ENCODE data around the gene SLC35E2B.
"Not testable (repeated sequence)": the region's sequence is repeated elsewhere in the genome, so short reads cannot be mapped to it uniquely, and the experiment has no call there.

Gene SLC35E2B

GRCh38 chr1:1665815-1666251 is 26.8 kb downstream of the SLC35E2B start:
- Mint-ChIP-seq H3K4me1 (no peaks in the 10 kb centered on the region), H3K9me3 (no peaks in the 10 kb centered on the region), H3K27ac (no peak overlapping the region), H3K27me3 (ENCODE audit: low read depth, poor library complexity) (no peaks in the 10 kb centered on the region), H3K4me3 (no peak overlapping the region), H3K36me3 (ENCODE audit: low read depth) (peaks cover 9% of the 10 kb centered on the region)
- TF ChIP-seq CTCF (IDR thresholded peaks at IDR 0.05), result peak; percentile 47
- peak; percentile 55 for DNase-seq

GRCh38 chr1:1664941-1665814 is 27.4 kb downstream of the SLC35E2B start:
- peak overlapping the region; percentile 57 for H3K27ac Mint-ChIP-seq
- no peak overlapping the region for H3K4me3 Mint-ChIP-seq
- H3K27me3 Mint-ChIP-seq (ENCODE audit: low read depth, poor library complexity), result no peaks in the 10 kb centered on the region
- TF ChIP-seq CTCF (IDR thresholded peaks at IDR 0.05), result no peak
- H3K36me3 Mint-ChIP-seq (ENCODE audit: low read depth), result peaks cover 9% of the 10 kb centered on the region
- no peaks in the 10 kb centered on the region for H3K4me1 Mint-ChIP-seq
- DNase-seq, result no peak
- H3K9me3 Mint-ChIP-seq, result no peaks in the 10 kb centered on the region

- H3K4me1 Mint-ChIP-seq; H3K27me3 Mint-ChIP-seq (ENCODE audit: low read depth, poor library complexity); DNase-seq; H3K27ac Mint-ChIP-seq; H3K4me3 Mint-ChIP-seq; H3K36me3 Mint-ChIP-seq (ENCODE audit: low read depth); H3K9me3 Mint-ChIP-seq: not testable (repeated sequence)
These were observed 28.3 kb downstream of the SLC35E2B start for GRCh38 chr1:1664318-1664717.

- not testable (repeated sequence) for H3K9me3 Mint-ChIP-seq; H3K4me1 Mint-ChIP-seq; H3K27ac Mint-ChIP-seq; H3K27me3 Mint-ChIP-seq (ENCODE audit: low read depth, poor library complexity); H3K4me3 Mint-ChIP-seq; DNase-seq; H3K36me3 Mint-ChIP-seq (ENCODE audit: low read depth)
These were observed 29.6 kb downstream of the SLC35E2B start for GRCh38 chr1:1662830-1663560.

GRCh38 chr1:1662392-1662791 is 30.2 kb downstream of the SLC35E2B start:
- not testable (repeated sequence) for DNase-seq; H3K4me3 Mint-ChIP-seq; H3K27ac Mint-ChIP-seq; H3K27me3 Mint-ChIP-seq (ENCODE audit: low read depth, poor library complexity); H3K36me3 Mint-ChIP-seq (ENCODE audit: low read depth); H3K4me1 Mint-ChIP-seq; H3K9me3 Mint-ChIP-seq

GRCh38 chr1:1658583-1659549 is 33.7 kb downstream of the SLC35E2B start, which contains the start of gene CDK11B:
TSS of gene CDK11B (minus strand) at chr1:1659004. CDS start at chr1:1657485, 1,519 bp downstream.
- peak; percentile 90 for DNase-seq
- H3K36me3 Mint-ChIP-seq (ENCODE audit: low read depth), result peaks cover 14% of the 10 kb centered on the region
- not testable (repeated sequence) for H3K4me1 Mint-ChIP-seq; H3K27me3 Mint-ChIP-seq (ENCODE audit: low read depth, poor library complexity); H3K9me3 Mint-ChIP-seq
- peak within 1 kb of the TSS; percentile 95 for H3K4me3 Mint-ChIP-seq
- peak within 1 kb of the TSS; percentile 100 for H3K27ac Mint-ChIP-seq
- TF ChIP-seq CTCF (IDR thresholded peaks at IDR 0.05), result peak; percentile 52

GRCh38 chr1:1648265-1648664 is 44.3 kb downstream of the SLC35E2B start:
- not testable (repeated sequence) for H3K27me3 Mint-ChIP-seq (ENCODE audit: low read depth, poor library complexity); DNase-seq; H3K9me3 Mint-ChIP-seq; H3K4me3 Mint-ChIP-seq; H3K27ac Mint-ChIP-seq; H3K4me1 Mint-ChIP-seq
- H3K36me3 Mint-ChIP-seq (ENCODE audit: low read depth), result peaks cover 67% of the 10 kb centered on the region

GRCh38 chr1:1647567-1648241 is 44.9 kb downstream of the SLC35E2B start:
- not testable (repeated sequence) for H3K9me3 Mint-ChIP-seq; H3K4me3 Mint-ChIP-seq; H3K27me3 Mint-ChIP-seq (ENCODE audit: low read depth, poor library complexity); DNase-seq; H3K27ac Mint-ChIP-seq; H3K4me1 Mint-ChIP-seq
- peaks cover 66% of the 10 kb centered on the region for H3K36me3 Mint-ChIP-seq (ENCODE audit: low read depth)

- not testable (repeated sequence) for H3K27ac Mint-ChIP-seq; H3K27me3 Mint-ChIP-seq (ENCODE audit: low read depth, poor library complexity); DNase-seq; H3K9me3 Mint-ChIP-seq; H3K4me1 Mint-ChIP-seq; H3K4me3 Mint-ChIP-seq
- peaks cover 54% of the 10 kb centered on the region for H3K36me3 Mint-ChIP-seq (ENCODE audit: low read depth)
These were observed 46.3 kb downstream of the SLC35E2B start for GRCh38 chr1:1646326-1646725.

Measured in nephron progenitor cell (in vitro differentiated cells).